HCT116 (cell line): ENCODE measurements around the gene PPP1R36.

Source experiments
- ELF1 ChIP-seq: IDR thresholded peaks from 2 replicates; pipeline ENCODE4 v1.6.1; 2012; ENCODE audit warnings: low read depth, borderline replicate concordance
- EZH2 ChIP-seq: fragments of 200-600 bp; sonication (generic); IDR thresholded peaks from 2 replicates; pipeline ENCODE4 v1.6.1; 2017; ENCODE audit warnings: antibody characterized with exemption, mixed run types
- EZH2phosphoT487 ChIP-seq: fragments of 200-600 bp; IDR thresholded peaks from 2 replicates; pipeline ENCODE4 v1.6.1; 2018; ENCODE audit warnings: antibody characterized with exemption, borderline replicate concordance
- JUND ChIP-seq: IDR thresholded peaks from 2 replicates; pipeline ENCODE4 v1.6.1; 2012
- POLR2A ChIP-seq: IDR thresholded peaks from 2 replicates; pipeline ENCODE4 v1.7.0; 2011; ENCODE audit warnings: borderline replicate concordance; ENCODE audit not compliant: insufficient read depth, insufficient read length; ENCODE audit errors: extremely low read depth
- POLR2AphosphoS5 ChIP-seq: IDR thresholded peaks from 2 replicates; pipeline ENCODE4 v1.6.1; 2011; ENCODE audit warnings: mild to moderate bottlenecking, low read depth, low read length, moderate library complexity
- RAD21 ChIP-seq: IDR thresholded peaks from 2 replicates; pipeline ENCODE4 v1.6.1; 2012; ENCODE audit warnings: low read depth, mild to moderate bottlenecking
- SIN3A ChIP-seq: IDR thresholded peaks from 2 replicates; pipeline ENCODE4 v1.6.1; 2012; ENCODE audit warnings: low read depth
- SP1 ChIP-seq: IDR thresholded peaks from 2 replicates; pipeline ENCODE4 v1.6.1; 2012; ENCODE audit warnings: low read depth
- ZNF274 ChIP-seq: fragments of 200-500 bp; sonication (Bioruptor generic); IDR thresholded peaks from 2 replicates; pipeline ENCODE4 v1.6.1; 2014; ENCODE audit warnings: mild to moderate bottlenecking, low read depth, low read length, inconsistent platforms
- TF ChIP-seq, protein P1 (sequence below), 3 experiments: fragments of 200-600 bp in 1 of 3; sonication (generic) in 1 of 3; IDR thresholded peaks in 2 of 3; conservative IDR thresholded peaks in 1 of 3; 2 replicates each; pipeline ENCODE4 v1.5.1; 2012 to 2017; ENCODE audit warnings: low read depth in 2 of 3, low read length in 2 of 3, antibody characterized with exemption in 1 of 3, borderline replicate concordance in 1 of 3, control low read depth in 1 of 3, mild to moderate bottlenecking in 1 of 3, mixed read lengths in 1 of 3, mixed run types in 1 of 3, moderate library complexity in 1 of 3; ENCODE audit not compliant: insufficient read depth in 1 of 3
- TF ChIP-seq, protein P2 (sequence below): IDR thresholded peaks from 2 replicates; pipeline ENCODE4 v1.6.1; 2012

DNA sequence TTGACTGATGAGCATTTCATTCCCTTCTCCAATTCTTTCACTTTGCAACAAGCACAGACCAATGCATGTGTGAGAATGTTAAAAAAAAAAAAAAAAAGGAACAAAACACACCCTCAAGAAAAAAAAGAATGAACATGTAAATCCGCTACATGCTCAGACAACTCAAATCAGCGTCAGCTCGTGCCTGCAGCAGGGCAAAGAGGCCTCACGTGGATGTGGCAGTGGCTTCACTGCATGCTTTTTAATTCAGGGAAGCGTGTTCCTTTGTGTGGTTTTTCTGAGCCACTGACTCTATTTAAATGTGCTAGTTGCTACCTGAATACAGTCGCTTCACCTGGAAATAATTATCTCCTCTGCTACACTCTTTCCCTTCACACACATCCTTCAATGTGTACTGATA, 55.1 kb downstream of the PPP1R36 start:
- TF ChIP-seq, protein P1, sequence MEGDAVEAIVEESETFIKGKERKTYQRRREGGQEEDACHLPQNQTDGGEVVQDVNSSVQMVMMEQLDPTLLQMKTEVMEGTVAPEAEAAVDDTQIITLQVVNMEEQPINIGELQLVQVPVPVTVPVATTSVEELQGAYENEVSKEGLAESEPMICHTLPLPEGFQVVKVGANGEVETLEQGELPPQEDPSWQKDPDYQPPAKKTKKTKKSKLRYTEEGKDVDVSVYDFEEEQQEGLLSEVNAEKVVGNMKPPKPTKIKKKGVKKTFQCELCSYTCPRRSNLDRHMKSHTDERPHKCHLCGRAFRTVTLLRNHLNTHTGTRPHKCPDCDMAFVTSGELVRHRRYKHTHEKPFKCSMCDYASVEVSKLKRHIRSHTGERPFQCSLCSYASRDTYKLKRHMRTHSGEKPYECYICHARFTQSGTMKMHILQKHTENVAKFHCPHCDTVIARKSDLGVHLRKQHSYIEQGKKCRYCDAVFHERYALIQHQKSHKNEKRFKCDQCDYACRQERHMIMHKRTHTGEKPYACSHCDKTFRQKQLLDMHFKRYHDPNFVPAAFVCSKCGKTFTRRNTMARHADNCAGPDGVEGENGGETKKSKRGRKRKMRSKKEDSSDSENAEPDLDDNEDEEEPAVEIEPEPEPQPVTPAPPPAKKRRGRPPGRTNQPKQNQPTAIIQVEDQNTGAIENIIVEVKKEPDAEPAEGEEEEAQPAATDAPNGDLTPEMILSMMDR (IDR thresholded peaks at IDR 0.05 in 2 of 3, conservative IDR thresholded peaks at IDR 0.05 in 1 of 3; ENCODE audit: borderline replicate concordance in 1 of 3, insufficient read depth in 1 of 3, low read depth in 2 of 3, low read length in 2 of 3), result no peak
- TF ChIP-seq ZNF274, result no peak
- no peak for TF ChIP-seq SIN3A
- no peak for TF ChIP-seq EZH2phosphoT487
- TF ChIP-seq, protein P2, sequence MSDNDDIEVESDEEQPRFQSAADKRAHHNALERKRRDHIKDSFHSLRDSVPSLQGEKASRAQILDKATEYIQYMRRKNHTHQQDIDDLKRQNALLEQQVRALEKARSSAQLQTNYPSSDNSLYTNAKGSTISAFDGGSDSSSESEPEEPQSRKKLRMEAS, result no peak
- TF ChIP-seq POLR2A, result no peak
- TF ChIP-seq JUND, result no peak
- TF ChIP-seq SP1, result no peak
- no peak for TF ChIP-seq ELF1
- TF ChIP-seq POLR2AphosphoS5, result no peak
- TF ChIP-seq RAD21, result no peak
- TF ChIP-seq EZH2, result no peak
